HG02981 (cell line): Measurements from ENCODE around the gene LHPP.

Experiments used
- ATAC-seq: cut with Tn5 transposase; IDR thresholded peaks from one replicate; pipeline ENCODE4 v1.9.1; 2021; ENCODE audit warnings: mild to moderate bottlenecking, moderate library complexity; ENCODE audit not compliant: unreplicated experiment

LHPP gene

GRCh38 chr10:124517931-124518330 lies 56.3 kb downstream of the LHPP start:
- no peak for ATAC-seq

GRCh38 chr10:124518366-124518765 lies 56.7 kb downstream of the LHPP start:
- ATAC-seq: no peak

- no peak for ATAC-seq
These were observed 59.2 kb downstream of the LHPP start for GRCh38 chr10:124520558-124521428.

DNA sequence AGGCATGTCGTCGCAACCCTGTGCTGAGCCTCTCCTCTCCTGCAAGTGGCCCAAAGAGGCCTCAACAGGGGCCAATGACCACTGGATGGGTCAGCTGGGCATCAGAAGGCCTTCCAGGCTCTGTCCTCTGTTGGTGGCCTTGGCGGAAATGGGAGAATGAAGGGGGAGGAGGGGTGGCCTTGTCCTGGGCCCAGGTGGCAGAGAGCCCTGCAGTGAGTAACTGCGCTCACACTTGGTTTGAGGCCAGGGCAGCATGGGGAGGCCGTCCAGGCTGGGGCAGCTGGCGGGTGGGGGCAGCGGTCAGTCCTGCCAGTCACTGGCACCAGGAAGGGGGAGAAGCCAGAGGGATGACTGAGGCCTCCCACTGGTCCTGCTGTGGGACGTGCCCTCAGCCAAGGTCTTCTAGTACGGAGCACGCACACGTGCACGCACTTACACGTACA lies 59.8 kb downstream of the LHPP start:
- no peak for ATAC-seq

GRCh38 chr10:124522131-124522932 lies 60.7 kb downstream of the LHPP start:
- no peak for ATAC-seq

- no peak for ATAC-seq
These were observed 61.6 kb downstream of the LHPP start for GRCh38 chr10:124522933-124523871.

GRCh38 chr10:124523901-124524300 lies 62.3 kb downstream of the LHPP start:
- ATAC-seq: no peak

- no peak for ATAC-seq
These were observed 63.5 kb downstream of the LHPP start for GRCh38 chr10:124524991-124525653.

- ATAC-seq: no peak
These were observed 64.4 kb downstream of the LHPP start for GRCh38 chr10:124525751-124526600.

DNA sequence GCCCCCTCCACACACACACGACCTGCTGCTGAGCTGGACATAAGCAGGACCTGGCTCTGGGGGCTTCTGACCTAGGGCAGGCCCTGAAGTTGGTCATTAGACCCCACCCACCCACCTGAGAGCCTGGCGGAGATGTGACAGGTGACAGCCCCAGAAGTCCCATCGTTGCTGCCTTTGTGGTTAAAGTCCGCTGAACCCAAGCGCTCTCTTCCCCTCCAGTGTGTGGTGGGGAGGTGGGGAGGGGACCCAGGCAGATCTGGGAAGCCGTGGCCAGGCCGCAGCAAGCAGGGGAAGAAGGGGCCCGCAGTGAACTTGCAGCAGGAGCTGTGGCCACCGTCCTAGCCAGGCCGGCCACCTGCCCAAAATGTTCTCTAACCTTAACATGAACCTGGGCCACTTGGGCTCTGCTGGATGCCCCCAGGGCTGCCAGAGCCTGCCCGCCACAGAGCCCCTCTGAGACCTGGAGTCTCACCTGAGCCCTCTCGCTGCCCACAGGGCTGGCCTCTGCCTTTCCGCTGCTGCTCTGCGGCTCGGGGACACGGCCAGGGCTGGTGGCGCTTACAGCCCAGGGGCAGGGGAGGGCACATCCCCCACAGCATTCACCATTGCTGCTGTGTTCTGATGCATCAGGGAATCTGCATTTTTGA lies 65.1 kb downstream of the LHPP start:
- ATAC-seq: no peak

DNA sequence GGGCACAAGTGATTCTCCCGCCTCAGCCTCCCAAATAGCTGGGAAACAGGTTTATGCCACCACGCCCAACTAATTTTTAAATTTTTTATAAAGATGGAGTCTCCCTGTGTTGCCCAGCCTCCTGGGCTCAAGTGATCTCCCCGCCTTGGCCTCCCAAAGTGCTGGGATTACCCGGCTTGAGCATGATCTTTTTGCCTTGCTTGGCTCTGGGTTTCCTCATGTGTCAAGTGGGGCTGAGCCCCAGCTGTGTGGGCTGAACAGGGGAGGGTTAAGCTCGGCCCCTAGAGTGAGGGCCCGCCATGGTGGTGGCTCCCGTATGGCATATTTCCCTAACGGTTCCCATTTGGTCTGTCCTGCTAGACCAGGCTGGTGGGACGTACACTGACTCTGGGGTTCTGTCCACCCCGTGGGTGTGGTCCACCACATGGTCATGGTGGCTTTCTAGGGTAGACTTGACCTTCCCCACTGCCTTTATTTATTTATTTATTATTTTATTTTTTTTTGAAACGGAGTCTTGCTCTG lies 66.3 kb downstream of the LHPP start:
- ATAC-seq: no peak

DNA sequence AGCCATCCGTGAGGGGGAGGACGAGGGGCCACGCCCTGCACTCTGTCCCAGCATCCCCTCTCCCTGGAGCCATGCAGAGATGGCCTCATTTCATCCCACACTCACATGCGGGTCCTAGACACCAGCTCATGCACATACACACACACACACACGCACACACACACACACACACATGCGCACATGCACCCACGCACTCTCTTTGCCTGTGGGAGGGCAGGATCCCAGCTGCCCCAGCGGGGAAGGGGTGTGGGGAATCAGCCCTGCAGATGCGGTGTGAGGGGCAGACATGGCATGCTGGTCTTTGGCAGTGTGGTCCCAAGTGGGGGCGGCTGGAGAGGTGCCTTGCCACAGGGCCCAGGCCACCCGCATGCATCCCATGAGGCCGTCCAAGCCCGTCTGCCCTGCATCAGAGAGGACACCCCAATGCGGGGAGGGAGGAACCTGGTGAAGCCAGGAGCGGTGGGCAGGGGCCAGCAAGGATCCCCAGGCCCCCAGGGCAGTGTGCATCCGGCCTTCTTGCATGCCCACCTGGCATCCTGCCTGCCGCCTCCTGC lies 68.1 kb downstream of the LHPP start:
- no peak for ATAC-seq

GRCh38 chr10:124530215-124530665 lies 68.6 kb downstream of the LHPP start:
- ATAC-seq: peak; percentile 81

GRCh38 chr10:124530816-124531215 lies 69.2 kb downstream of the LHPP start:
- no peak for ATAC-seq

- no peak for ATAC-seq
These were observed 70.6 kb downstream of the LHPP start for GRCh38 chr10:124532106-124532641.

DNA sequence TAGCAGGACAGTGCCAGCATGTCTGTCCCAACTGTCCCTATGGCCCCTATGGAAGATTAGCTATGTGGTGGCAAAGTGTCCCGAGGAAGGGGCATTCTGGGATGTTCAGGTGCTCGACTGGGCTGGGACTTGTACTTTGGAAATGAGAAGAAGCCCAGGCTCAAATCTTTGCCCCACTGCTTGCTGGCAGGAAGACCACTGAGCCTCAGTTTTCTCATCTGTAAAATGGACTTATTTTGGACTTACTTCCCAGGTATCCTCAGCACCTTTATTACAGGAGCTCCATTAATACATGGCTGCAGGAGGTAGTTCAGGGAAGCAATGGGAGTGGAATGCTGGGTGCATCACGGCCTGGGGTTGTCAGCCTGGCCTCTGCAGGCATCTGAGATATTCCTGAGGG lies 71.2 kb downstream of the LHPP start:
- ATAC-seq: no peak

- ATAC-seq: no peak
These were observed 71.6 kb downstream of the LHPP start for GRCh38 chr10:124533266-124533665.

DNA sequence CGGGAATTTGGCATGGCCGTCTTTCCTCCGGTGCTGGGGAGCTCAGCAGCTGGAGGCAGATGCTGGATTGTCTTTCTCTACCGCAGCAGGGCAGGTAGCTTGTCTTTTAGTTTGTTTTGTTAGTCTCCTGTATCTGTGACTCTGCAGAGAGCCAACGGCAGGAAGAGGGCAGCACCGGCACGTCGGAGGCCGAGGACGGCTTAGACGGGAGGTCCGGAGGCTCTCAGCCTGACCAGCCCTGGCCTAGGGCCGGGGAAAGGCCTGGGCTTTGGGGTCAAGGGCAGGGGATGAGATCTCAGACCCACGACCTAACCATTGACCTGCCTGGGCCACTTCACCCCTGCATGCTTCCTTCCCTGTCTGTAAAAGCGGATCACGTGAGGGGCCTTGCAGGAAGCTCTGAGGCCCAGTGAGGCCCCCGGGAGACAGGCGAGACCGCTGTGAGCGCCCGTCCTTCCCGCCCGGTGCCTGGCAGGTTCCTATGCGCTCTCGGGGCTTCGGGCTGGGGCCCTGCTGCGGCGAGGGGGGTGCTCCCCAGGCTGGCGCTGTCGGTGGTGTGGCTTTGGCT lies 72.7 kb downstream of the LHPP start:
- peak; percentile 37 for ATAC-seq
